Measurements from ENCODE around the gene PLBD2.

The PLBD2 gene

GRCh38 chr12:113395119-113395518 is 36.7 kb downstream of the PLBD2 start:
- no peak overlapping the region for H2AK5ac ChIP-seq (ENCODE audit: low read depth, low read length)
- no peak overlapping the region for H4K8ac ChIP-seq (ENCODE audit: low read depth, low read length)
- no peak overlapping the region for H4K91ac ChIP-seq (ENCODE audit: low read depth, low read length, poor library complexity)
- peak overlapping the region; percentile 14 for H2BK120ac ChIP-seq (ENCODE audit: low read depth, low read length)
- no peak overlapping the region for H3K4ac ChIP-seq (ENCODE audit: low read length)
- peak overlapping the region; percentile 30 for H2BK12ac ChIP-seq (ENCODE audit: low read length)
- H3K4me1 ChIP-seq (ENCODE audit: control insufficient read depth in 2 of 2, insufficient read depth in 1 of 2, low read depth in 1 of 2, low read length in 2 of 2) = peaks cover 0 to 3% of the 10 kb centered on the region in 2 donors
- H2BK5ac ChIP-seq (ENCODE audit: low read length) = no peak overlapping the region
- H3K27me3 ChIP-seq (ENCODE audit: control insufficient read depth in 3 of 3, insufficient read depth in 3 of 3, low read depth in 1 of 3, low read length in 3 of 3) = no peaks in the 10 kb centered on the region
- H3K4me3 ChIP-seq (ENCODE audit: low read length in 2 of 2) = no peak overlapping the region
- DNase-seq (ENCODE audit: low spot score) = no peak
- H3K27ac ChIP-seq (replicated peaks; ENCODE audit: low read length) = no peak overlapping the region
- no peak overlapping the region for H3K18ac ChIP-seq (ENCODE audit: low read length)
- no peak overlapping the region for H3K23ac ChIP-seq (ENCODE audit: low read depth, low read length, poor library complexity)
- H3K4me2 ChIP-seq (ENCODE audit: insufficient read depth, low read length, poor library complexity, severe bottlenecking) = no peak overlapping the region
- H3K9ac ChIP-seq (ENCODE audit: low read depth, low read length, poor library complexity) = no peak overlapping the region
- no peak overlapping the region for H2BK15ac ChIP-seq (ENCODE audit: low read length)
- H3K36me3 ChIP-seq (replicated peaks in 1 of 2; ENCODE audit: control insufficient read depth in 2 of 2, insufficient read depth in 2 of 2, low read length in 2 of 2) = peaks cover 4 to 8% of the 10 kb centered on the region in 2 donors
- H3K14ac ChIP-seq (ENCODE audit: low read length) = no peak overlapping the region
- H3K79me1 ChIP-seq (ENCODE audit: low read depth, low read length) = no peaks in the 10 kb centered on the region
- no CpG with 5 or more reads among the region's 5 CpGs for WGBS, 2 donors (ENCODE audit: extremely low coverage in 2 of 2, insufficient read length in 2 of 2, insufficient replicate concordance in 1 of 2)
- peaks cover 0 to 2% of the 10 kb centered on the region in 2 donors for H3K9me3 ChIP-seq (replicated peaks in 1 of 2; ENCODE audit: control insufficient read depth in 2 of 2, insufficient read depth in 1 of 2, low read depth in 1 of 2, low read length in 2 of 2)
- no peak overlapping the region for H2AFZ ChIP-seq (ENCODE audit: low read length)

GRCh38 chr12:113396200-113396599 is 37.8 kb downstream of the PLBD2 start:
- Histone ChIP-seq H2AFZ (ENCODE audit: low read length) (no peak overlapping the region), H3K27me3 (ENCODE audit: control insufficient read depth in 3 of 3, insufficient read depth in 3 of 3, low read depth in 1 of 3, low read length in 3 of 3) (no peaks in the 10 kb centered on the region), H4K91ac (ENCODE audit: low read depth, low read length, poor library complexity) (no peak overlapping the region), H2BK15ac (ENCODE audit: low read length) (no peak overlapping the region), H3K18ac (ENCODE audit: low read length) (no peak overlapping the region), H3K4ac (ENCODE audit: low read length) (no peak overlapping the region), H3K4me3 (ENCODE audit: low read length in 2 of 2) (no peak overlapping the region), H3K9ac (ENCODE audit: low read depth, low read length, poor library complexity) (no peak overlapping the region), H2AK5ac (ENCODE audit: low read depth, low read length) (no peak overlapping the region), H4K8ac (ENCODE audit: low read depth, low read length) (no peak overlapping the region), H3K14ac (ENCODE audit: low read length) (no peak overlapping the region), H3K23ac (ENCODE audit: low read depth, low read length, poor library complexity) (no peak overlapping the region), H3K27ac (replicated peaks; ENCODE audit: low read length) (no peak overlapping the region), H2BK5ac (ENCODE audit: low read length) (no peak overlapping the region), H2BK120ac (ENCODE audit: low read depth, low read length) (no peak overlapping the region), H3K4me1 (ENCODE audit: control insufficient read depth in 2 of 2, insufficient read depth in 1 of 2, low read depth in 1 of 2, low read length in 2 of 2) (peaks cover 0 to 3% of the 10 kb centered on the region in 2 donors), H3K4me2 (ENCODE audit: insufficient read depth, low read length, poor library complexity, severe bottlenecking) (no peak overlapping the region), H2BK12ac (ENCODE audit: low read length) (no peak overlapping the region), H3K9me3 (replicated peaks in 1 of 2; ENCODE audit: control insufficient read depth in 2 of 2, insufficient read depth in 1 of 2, low read depth in 1 of 2, low read length in 2 of 2) (peaks cover 0 to 2% of the 10 kb centered on the region in 2 donors), H3K36me3 (replicated peaks in 1 of 2; ENCODE audit: control insufficient read depth in 2 of 2, insufficient read depth in 2 of 2, low read length in 2 of 2) (peaks cover under 1 to 1% of the 10 kb centered on the region in 2 donors), H3K79me1 (ENCODE audit: low read depth, low read length) (no peaks in the 10 kb centered on the region)
- no peak for DNase-seq (ENCODE audit: low spot score)

- H2BK120ac ChIP-seq (ENCODE audit: low read depth, low read length) = no peak overlapping the region
- H2AFZ ChIP-seq (ENCODE audit: low read length) = no peak overlapping the region
- peak overlapping the region; percentile 67 for H2BK15ac ChIP-seq (ENCODE audit: low read length)
- H3K4ac ChIP-seq (ENCODE audit: low read length) = no peak overlapping the region
- H3K18ac ChIP-seq (ENCODE audit: low read length) = peak overlapping the region; percentile 74
- H3K9me3 ChIP-seq (replicated peaks in 1 of 2; ENCODE audit: control insufficient read depth in 2 of 2, insufficient read depth in 1 of 2, low read depth in 1 of 2, low read length in 2 of 2) = peaks cover 0 to 2% of the 10 kb centered on the region in 2 donors
- H3K4me1 ChIP-seq (ENCODE audit: control insufficient read depth in 2 of 2, insufficient read depth in 1 of 2, low read depth in 1 of 2, low read length in 2 of 2) = peaks cover 0 to 7% of the 10 kb centered on the region in 2 donors
- no peak overlapping the region for H4K91ac ChIP-seq (ENCODE audit: low read depth, low read length, poor library complexity)
- H3K79me1 ChIP-seq (ENCODE audit: low read depth, low read length) = no peaks in the 10 kb centered on the region
- H4K8ac ChIP-seq (ENCODE audit: low read depth, low read length) = no peak overlapping the region
- no CpG with 5 or more reads among the region's 16 CpGs for WGBS, 2 donors (ENCODE audit: extremely low coverage in 2 of 2, insufficient read length in 2 of 2, insufficient replicate concordance in 1 of 2)
- peak overlapping the region; percentile 48 for H2BK5ac ChIP-seq (ENCODE audit: low read length)
- peak overlapping the region; percentile 64 for H3K14ac ChIP-seq (ENCODE audit: low read length)
- DNase-seq (ENCODE audit: low spot score) = no peak
- H3K9ac ChIP-seq (ENCODE audit: low read depth, low read length, poor library complexity) = peak overlapping the region; percentile 55
- no peaks in the 10 kb centered on the region for H3K36me3 ChIP-seq (replicated peaks in 1 of 2; ENCODE audit: control insufficient read depth in 2 of 2, insufficient read depth in 2 of 2, low read length in 2 of 2)
- no peak overlapping the region for H3K4me3 ChIP-seq (ENCODE audit: low read length in 2 of 2)
- no peak overlapping the region for H3K27ac ChIP-seq (replicated peaks; ENCODE audit: low read length)
- H3K4me2 ChIP-seq (ENCODE audit: insufficient read depth, low read length, poor library complexity, severe bottlenecking) = no peak overlapping the region
- H3K23ac ChIP-seq (ENCODE audit: low read depth, low read length, poor library complexity) = peak overlapping the region; percentile 17
- H2BK12ac ChIP-seq (ENCODE audit: low read length) = peak overlapping the region; percentile 49
- H2AK5ac ChIP-seq (ENCODE audit: low read depth, low read length) = peak overlapping the region; percentile 68
- H3K27me3 ChIP-seq (ENCODE audit: control insufficient read depth in 3 of 3, insufficient read depth in 3 of 3, low read depth in 1 of 3, low read length in 3 of 3) = no peaks in the 10 kb centered on the region
These were observed 38.6 kb downstream of the PLBD2 start for GRCh38 chr12:113396828-113397496.

- Histone ChIP-seq H3K36me3 (replicated peaks in 1 of 2; ENCODE audit: control insufficient read depth in 2 of 2, insufficient read depth in 2 of 2, low read length in 2 of 2) (no peaks in the 10 kb centered on the region), H4K8ac (ENCODE audit: low read depth, low read length) (no peak overlapping the region), H3K27ac (replicated peaks; ENCODE audit: low read length) (no peak overlapping the region), H2BK12ac (ENCODE audit: low read length) (no peak overlapping the region), H2AK5ac (ENCODE audit: low read depth, low read length) (peak overlapping the region; percentile 68), H3K9ac (ENCODE audit: low read depth, low read length, poor library complexity) (peak overlapping the region; percentile 16), H2AFZ (ENCODE audit: low read length) (no peak overlapping the region), H3K18ac (ENCODE audit: low read length) (peak overlapping the region; percentile 74), H3K4me2 (ENCODE audit: insufficient read depth, low read length, poor library complexity, severe bottlenecking) (no peak overlapping the region), H2BK15ac (ENCODE audit: low read length) (peak overlapping the region; percentile 67), H3K14ac (ENCODE audit: low read length) (peak overlapping the region; percentile 64), H3K4me3 (ENCODE audit: low read length in 2 of 2) (no peak overlapping the region), H3K79me1 (ENCODE audit: low read depth, low read length) (no peaks in the 10 kb centered on the region), H3K23ac (ENCODE audit: low read depth, low read length, poor library complexity) (no peak overlapping the region), H3K9me3 (replicated peaks in 1 of 2; ENCODE audit: control insufficient read depth in 2 of 2, insufficient read depth in 1 of 2, low read depth in 1 of 2, low read length in 2 of 2) (peaks cover 0 to 2% of the 10 kb centered on the region in 2 donors), H2BK120ac (ENCODE audit: low read depth, low read length) (no peak overlapping the region), H2BK5ac (ENCODE audit: low read length) (peak overlapping the region; percentile 48), H3K27me3 (ENCODE audit: control insufficient read depth in 3 of 3, insufficient read depth in 3 of 3, low read depth in 1 of 3, low read length in 3 of 3) (no peaks in the 10 kb centered on the region), H3K4me1 (ENCODE audit: control insufficient read depth in 2 of 2, insufficient read depth in 1 of 2, low read depth in 1 of 2, low read length in 2 of 2) (peaks cover 0 to 7% of the 10 kb centered on the region in 2 donors), H4K91ac (ENCODE audit: low read depth, low read length, poor library complexity) (no peak overlapping the region), H3K4ac (ENCODE audit: low read length) (no peak overlapping the region)
- no peak for DNase-seq (ENCODE audit: low spot score)
- WGBS, 2 donors (ENCODE audit: extremely low coverage in 2 of 2, insufficient read length in 2 of 2, insufficient replicate concordance in 1 of 2) = no CpG with 5 or more reads among the region's 10 CpGs
These were observed 39.3 kb downstream of the PLBD2 start for GRCh38 chr12:113397497-113398197.

Data from neuronal stem cell (in vitro differentiated cells).